ENCODE measurements around the gene CERS6.
"Not testable (repeated sequence)": the region's sequence is repeated elsewhere in the genome, so short reads cannot be mapped to it uniquely, and the experiment has no call there.

Gene CERS6

DNA sequence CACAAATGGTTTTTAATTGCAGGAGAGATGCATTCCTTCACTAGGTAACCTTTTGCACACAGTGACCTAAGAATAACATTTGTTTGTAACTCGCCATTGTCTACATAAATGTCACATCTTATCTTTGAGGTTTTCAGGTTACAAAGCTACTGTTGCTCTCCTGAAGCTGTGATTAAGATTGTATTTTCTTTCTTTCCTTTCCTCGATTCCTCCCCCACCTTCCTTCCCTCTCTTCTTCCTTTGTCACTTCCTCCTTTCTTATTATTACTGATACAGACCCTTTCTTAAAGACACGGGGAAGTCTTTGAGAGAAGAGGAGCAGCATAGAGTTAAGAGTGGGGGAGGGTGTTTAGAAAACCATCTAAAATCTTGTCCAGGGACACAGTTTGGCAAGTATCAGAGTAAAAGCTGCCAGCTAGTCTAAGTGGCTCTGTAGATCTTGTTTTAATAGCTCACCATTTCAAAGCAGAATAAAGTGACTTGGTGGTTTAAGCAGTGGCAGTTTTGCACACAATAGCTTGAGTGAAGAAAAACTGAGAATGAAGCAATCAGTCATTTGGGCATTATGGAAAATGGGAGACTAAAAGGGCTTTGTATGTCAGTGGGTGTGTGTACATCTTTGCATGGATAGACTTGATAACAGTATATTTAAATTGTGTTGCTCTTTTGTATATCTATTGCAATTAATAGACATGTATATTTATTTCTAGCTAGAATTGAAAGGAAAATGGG, 10.9 kb downstream of the CERS6 start:
- DNase-seq, result no peak

DNA sequence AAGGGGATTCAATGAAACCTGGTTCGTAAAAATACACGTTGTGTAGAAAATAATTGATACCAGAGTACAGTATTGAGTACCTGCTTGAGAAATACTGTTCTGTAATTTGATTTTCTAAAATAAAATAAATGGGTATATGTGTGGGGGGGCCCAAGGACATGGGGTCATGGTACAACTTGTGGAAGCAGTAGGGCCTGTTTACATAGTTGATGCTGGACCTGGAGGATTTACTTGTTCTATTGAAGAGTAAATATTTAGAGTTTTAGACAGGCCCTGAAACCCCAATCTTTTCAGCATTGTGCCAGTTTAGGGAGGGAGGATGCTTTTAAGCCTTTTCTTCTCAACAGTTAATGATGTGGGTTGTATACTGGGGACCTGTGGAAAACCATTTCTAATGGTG, 11.7 kb downstream of the CERS6 start:
- no peak for DNase-seq

DNA sequence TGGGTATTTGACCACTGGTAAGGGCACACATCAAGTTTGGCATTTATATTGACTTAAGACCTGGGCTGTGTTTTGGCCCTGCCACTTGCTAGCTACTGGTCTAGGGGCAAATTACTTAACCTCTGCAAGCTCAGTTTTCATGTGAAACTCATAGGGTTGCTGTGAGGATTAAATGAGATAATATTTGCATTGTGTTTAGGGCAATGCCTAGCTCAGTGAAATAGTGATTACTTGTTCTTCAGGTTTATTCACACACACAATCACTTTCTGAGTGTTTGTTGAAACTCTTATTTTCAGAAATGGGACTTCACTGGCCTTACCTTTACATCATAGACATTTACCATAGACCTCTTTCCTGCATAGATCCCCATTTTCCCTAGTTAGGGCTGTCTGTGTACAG, 12.3 kb downstream of the CERS6 start:
- no peak for DNase-seq

DNA sequence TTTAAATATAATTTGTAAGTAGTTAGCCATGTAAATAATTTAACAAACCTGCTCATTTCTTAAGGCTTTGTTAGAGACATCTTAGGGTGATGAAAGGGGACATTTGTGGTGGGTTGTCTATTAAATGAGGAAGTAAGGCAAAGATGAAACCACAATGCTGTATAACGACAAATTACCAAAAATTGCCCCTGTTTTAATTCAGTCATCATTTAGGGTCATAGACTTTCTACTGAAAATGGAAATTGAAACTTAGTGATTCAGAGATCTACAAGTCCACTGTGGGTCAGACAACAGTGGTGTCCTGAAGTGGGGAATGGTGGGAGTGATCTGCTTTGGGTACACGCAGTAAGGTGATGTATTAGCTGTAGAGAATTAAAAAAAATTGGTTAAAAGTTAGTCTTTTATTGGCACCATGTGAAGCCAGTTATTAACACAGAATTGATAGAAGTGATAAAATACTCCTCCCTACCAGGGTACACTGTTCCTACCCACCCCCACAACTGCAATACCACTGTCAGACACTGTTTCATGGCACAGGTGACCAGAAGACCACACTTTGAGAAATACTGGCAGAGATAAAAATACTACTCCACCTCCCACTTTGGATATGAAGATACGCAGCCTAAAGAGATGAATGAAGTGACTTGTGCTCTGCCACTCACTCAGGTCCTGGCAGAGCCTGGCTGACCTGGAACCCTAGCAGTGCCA, 13.4 kb downstream of the CERS6 start:
- no peak for DNase-seq

DNA sequence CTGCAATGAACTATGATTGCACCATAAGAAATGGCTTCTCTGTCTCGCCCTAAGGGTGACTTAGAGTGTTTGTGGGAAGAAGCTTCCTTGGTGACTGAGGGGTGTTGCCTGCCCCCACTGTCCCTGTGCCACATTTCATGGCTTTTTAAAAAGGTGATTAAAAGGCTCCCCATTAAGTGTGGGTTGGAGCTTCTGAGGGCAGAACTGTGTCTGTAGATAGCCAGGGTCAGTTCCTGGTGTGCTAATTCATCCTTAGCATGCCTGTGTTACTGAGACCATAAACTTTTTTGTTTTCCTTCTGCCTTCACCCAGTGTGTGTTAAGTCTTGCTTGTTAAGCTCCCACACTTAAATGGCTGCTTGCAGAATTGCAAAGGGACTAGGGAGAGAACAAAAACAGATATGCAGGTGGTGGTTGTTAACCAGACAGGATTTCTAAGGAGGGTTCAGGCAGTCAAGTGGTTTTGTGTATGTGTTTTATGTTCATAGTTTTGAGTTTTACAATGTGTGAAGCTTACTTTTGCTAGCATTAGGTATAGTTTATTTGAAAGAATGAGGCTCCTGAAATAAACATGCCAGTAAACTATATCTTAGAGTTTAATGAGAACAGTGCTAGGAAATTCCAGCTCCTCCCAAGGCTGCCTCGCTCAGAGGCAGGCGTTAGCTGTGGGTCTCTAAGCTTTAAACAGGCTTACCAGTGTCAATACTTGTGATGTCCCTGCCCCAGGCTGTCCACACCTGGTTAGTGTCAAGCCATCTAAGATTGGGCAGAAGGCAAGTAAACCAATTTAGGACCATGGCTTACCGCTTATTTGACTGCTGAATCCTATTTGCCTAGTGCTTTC, 14.5 kb downstream of the CERS6 start:
- peak; percentile 29 for DNase-seq

DNA sequence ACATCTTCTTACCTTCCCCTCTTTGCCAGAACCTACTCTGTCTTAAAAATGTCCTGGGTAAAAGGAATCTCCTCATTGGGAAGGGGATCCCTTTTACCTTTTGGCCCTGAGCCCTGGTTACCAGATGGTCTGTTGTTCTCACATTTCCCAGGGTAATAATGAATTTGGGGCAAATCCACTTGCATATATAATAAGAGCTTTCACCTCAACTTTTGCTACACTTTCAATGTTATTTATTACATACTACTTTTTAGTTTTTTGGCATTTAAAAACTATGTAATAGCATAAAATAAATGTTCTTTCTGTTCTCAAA, 15.0 kb downstream of the CERS6 start:
- no peak for DNase-seq

DNA sequence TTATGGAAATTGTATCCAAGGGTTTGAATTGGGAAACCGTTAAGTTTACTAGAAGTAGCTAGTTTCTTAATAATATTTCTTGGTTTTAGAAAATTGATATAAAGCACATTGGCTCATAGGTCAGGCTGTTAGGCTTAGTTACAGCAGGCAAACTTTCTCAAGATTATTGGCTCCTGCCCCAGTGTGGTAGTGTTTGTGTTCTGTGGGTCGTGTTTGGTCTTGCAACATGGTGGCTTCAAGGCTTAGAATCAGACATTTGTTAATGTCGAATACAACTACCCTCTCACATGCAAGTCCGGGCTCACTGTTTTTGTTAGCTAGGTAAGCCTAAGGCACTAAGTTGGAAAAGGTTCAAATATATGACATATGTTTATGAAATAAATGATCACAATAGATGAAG, 19.6 kb downstream of the CERS6 start:
- no peak for DNase-seq

DNA sequence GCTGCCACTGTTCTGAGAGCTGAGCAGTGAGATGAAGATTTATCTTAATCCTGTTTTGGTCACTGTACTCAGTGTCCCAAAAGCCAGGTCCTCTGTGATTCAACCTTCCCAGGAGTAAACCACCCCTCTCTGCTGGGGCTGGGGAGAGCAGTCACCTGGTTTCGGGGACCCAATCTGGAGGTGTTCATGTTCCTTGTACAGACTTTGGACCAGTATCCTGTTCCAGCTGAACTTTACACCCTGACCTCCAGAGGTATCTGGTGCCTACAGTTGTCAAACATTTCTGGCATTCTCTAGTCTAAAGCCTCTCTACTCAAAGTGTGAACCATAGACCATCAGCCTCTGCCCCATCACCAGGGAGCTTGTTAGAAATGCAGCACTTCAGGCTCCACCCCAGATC, 22.1 kb downstream of the CERS6 start:
- DNase-seq, result no peak

DNA sequence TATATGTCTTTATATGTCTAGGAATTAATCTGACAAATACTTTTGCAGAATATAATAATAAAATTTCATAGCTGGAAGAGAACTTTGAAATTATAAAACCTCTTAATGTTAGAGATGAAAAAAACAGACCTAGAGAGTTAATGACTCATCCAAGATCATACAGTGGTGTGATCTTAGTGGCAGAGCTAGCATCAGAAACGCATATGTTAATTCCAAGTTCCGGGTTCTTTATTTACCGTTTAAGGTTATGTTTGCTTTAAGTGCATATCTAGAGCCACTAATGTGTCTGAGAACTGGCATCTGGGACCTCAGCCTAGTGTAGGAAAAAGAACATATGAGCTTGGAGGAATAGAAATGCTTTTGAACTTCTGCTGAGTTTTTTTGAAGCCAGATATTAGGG, 24.3 kb downstream of the CERS6 start:
- no peak for DNase-seq

DNA sequence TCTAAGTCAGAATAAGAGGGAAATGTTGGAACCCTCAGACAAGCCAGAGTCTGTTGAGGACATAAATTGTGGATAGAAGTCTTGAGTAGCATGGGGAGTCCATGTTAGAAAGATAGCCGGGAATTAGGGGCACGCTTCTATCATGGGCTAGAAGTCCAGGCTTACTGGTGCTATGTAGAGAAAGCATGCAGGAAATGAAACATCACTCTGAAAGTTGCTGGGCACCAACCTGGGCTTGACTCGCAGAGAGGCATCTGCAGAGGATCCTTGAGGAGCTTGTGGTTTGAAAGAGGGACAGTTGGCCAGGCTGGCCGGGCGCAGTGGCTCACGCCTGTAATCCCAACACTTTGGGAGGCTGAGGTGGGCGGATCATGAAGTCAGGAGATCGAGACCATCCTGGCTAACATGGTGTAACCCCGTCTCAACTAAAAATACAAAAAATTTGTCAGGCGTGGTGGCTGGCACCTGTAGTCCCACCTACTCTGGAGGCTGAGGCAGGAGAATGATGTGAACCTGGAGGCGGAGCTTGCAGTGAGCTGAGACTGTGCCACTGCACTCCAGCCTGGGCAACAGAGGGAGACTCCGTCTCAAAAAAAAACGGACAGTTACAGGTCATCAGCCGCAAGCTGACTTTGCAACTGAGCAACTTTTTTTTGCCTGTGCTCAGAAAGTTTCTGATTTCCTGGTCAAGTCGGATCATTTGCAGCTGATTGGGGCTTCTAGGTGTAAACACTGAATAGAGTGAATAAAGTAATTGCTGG, 24.9 kb downstream of the CERS6 start:
- DNase-seq, result no peak

DNA sequence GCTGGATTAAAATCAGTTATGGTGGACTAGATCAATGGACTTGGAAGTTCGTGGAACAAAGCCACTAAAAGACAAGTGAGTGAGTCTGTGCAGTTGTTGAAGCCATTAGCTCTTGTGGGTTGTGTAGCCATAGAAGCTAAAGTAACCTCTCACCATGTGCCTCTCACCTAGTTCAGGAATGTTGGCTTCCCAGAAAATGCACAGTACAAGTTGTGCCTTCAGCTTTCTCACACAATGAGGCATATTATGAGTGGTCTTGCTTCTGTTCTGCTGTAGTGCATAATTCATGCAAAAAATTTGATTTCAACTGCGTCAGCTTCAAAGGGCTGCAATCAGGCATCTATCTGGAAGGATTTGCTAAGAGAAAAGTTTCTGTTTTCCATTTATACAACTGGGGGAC, 26.2 kb downstream of the CERS6 start:
- no peak for DNase-seq

DNA sequence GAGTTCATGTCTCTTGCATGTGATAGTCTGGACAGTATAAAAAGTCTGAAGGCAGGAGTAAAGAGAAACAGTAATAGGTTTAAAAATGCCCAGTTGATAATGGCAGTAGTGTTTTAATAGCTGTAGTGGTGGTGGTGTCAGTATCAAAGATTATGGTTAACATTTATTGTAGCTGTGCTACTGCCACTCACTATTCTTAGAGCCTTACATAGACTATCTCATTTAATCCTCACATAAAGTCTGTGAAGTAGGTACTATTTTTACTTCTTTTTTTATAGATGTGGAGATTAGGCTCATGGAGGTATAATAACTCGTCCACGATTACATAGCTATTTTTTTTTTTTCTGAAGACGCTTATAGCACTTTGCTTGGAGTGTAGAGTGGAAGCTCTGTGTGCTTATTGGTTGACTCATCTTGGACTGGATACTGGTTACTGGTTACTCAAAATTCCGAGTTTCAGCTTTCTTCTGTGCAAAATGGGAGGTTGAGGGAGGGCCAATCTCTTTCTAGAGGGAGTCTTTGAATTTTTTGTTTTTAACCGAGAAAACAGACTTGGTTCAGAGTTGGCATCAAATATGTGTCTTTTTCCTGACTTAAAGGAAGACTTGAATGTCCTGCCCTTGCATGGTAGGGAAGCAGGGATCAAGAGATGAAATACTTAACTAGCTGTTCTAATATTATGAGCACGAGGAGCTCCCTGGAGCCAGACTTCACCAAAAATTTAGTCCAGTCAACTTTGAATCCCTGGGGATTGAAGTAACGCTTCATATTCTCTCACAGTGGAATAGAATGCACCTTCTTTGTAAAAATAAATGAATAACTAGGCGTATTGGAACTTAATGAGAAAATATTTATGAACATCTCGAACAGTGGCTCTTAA, 27.1 kb downstream of the CERS6 start:
- DNase-seq, result no peak

DNA sequence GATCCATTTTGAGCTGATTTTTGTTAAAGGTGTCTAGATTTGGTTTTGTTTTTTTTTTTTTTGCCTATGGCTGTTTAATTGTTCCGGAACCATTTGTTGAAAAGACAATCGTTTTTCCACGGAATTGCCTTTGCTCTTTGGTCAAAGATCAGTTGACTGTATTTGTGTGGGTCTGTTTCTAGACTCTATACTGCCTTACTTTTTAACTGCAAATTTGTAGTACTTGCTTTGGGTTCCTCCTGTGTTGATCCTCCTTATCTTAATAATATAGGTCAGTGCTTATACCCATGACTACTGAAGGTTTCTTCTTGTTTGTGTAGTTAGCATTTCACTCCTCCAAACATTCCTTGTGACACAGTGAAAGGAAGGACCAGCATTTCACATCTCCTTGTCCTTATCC, 30.4 kb downstream of the CERS6 start:
- no peak for DNase-seq

DNA sequence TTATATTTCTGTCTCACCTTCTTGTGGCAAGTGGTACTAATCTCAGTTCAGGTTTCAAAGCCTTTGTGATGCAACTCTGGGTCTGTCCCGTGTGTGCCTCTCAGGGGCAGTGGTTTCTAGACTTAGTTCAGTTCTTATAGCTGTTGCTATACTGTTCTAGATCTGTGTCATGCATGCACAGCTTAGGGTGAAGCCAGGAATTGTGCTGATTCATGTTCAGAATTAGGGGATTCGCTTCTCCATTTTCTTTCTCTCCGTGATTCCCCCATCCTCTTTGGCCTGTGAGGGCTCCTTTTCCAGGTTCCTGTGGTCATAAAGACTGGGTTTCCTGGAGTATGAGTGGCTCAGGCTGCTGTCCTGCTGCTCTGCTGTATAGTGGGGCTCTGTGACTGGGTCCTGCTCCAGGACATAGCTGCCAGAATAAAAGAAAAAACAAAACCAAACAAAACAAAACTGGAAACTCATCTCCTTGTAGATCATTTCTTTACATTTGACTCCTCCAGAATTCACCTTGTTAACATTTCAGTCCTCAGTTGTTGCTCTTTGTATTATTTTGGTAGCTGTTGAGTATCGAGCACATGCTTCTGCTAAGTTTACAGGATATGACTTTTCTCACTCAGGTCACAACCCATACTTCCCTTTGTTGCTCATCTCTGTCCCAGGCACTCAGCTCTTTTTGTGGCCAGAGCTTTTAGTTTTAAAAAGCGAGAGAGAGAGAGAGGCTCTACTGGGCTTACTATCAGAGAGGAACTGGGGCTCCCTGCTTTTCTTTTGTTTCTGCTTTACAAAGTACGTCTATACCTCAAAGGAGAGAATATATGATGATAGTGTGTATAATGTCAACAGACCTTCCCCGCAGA, 34.2 kb downstream of the CERS6 start:
- no peak for DNase-seq

DNA sequence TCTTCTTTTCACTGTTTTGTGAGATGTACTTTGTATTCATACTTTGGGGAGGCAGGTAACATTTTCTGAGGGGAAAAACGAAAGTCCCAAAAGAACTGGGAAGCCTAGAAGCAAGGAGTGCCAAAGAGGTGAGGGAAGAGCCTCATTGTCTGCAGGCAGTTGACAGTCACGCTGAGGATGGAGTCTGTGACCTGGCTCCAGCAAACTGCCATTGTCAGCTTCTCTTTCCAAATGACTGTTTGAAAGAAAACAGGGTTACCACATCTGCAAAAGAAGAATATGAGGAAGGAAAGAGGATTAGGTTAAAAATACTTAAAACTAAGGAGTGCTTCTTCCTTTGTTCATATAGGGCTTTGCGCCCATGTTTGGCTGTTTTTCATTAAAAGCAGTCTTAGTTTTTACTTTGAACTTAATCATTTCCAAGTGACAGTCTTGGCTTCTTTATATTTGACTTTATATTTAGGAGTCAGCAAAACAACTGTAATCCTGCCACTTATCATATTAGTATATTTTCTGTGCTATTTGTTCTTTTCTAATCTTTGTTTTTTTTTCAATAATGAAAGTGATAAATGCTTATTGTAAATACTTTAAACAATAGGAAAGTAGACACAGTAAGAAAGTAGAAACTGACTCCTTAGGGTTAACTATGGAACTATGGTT, 35.0 kb downstream of the CERS6 start:
- no peak for DNase-seq

DNA sequence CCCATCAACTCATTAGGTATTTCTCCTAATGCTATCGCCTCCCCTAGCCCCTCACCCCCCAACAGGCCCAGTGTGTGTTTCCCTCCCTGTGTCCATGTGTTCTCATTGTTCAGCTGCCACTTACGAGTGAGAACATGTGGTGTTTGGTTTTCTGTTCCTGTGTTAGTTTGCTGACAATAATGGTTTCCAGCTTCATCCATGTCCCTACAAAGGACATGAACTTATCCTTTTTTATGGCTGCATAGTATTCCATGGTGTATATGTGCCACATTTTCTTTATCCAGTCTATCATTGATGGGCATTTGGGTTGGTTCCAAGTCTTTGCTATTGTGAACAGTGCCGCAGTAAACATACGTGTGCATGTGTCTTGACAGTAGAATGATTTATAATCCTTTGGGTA, 35.7 kb downstream of the CERS6 start:
- not testable (repeated sequence) for DNase-seq

DNA sequence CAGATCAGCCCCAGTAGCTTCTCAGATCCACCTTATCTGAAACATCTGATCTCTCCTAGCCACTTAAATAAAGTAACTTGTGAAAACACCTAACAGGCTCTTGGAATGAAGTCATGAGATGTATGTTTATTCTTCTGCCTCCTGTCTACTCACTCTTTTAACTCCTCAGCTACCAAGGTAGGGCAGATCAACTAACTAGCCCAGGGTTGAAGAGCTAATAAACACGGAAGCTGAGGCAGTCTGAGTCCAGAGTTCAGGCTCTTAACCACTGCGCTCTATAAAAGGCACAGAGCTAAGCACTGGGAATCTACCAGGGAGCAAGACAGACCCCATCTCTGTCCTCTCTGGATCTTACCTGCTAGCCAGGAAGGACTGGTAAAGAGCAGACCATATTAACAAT, 37.1 kb downstream of the CERS6 start:
- not testable (repeated sequence) for DNase-seq

DNA sequence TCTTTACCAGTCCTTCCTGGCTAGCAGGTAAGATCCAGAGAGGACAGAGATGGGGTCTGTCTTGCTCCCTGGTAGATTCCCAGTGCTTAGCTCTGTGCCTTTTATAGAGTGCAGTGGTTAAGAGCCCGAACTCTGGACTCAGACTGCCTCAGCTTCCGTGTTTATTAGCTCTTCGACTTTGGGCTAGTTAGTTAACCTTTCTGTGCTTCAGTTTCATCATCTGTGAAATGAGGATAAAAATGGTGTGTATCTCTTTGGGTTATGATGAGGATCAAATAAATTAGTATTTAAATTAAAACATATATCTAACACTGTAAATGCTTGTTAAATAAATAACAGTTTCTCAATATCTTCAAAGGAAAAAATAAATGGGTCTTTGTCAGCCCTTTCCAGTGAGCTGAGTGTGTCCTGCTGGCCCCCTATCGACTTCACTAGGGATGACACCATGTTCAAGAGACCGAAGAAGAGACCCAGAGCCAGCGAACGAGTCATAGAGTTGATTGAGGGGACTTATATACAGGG, 38.2 kb downstream of the CERS6 start:
- DNase-seq, result no peak

DNA sequence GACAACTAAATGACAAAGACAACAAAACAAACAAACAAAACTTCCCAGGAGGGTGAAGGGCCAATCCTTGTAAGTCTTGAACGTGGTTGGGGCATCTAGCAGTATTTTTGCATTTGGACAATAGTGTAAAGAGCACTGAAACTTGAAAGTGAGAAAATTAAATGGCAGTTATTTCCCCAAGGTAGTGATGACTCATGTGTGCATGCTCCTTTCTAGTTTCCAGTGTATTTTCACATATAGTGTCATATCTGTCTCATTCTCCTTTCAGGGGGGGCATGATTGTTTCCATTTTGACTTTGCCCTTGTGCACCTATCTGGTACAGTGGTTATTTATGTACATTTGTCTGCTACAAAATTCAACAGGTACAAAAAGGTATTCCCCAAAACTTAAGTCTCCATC, 39.5 kb downstream of the CERS6 start:
- no peak for DNase-seq

DNA sequence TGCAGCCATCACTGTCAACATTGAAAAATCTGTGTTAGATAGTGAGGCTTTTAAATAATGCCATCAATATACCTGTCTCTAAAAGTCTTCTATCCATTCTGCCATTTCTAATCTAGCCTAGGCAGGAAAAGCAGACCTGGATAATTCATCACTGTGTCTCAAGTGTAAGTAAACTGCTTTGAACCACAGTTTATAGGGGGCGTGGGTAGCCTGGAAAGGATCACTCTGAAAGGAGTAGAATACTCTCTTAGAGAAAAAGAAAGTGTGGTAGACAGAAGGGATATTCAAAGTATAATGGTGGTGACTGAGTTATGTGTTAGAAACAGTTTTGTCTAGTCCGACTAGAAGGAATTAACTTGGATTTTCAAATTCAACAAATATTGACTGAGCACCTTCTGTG, 40.8 kb downstream of the CERS6 start:
- DNase-seq, result no peak
